H9 (cell line): Measurements from ENCODE around the gene C1QTNF9. TPM values are rescaled to one million over a fixed set of nuclear protein-coding genes. Genes with fewer than 3 reads are reported as not detected.
A peak's percentile ranks its signal among the peaks of the same experiment; 100 is the strongest.

Experiments
- DNase-seq: peaks from one replicate; pipeline ENCODE4 v3.0.0-alpha.2; 2017
- H2AFZ ChIP-seq: one replicate; pipeline ENCODE4 v1.6.1; 2013; ENCODE audit warnings: mild to moderate bottlenecking, low read length, control low read depth, moderate library complexity
- H2AK5ac ChIP-seq: 2 replicates; pipeline ENCODE4 v1.6.1; 2013; ENCODE audit warnings: low read length, control low read depth, mixed read lengths; ENCODE audit not compliant: insufficient read length
- H2BK120ac ChIP-seq: one replicate; pipeline ENCODE4 v1.6.1; 2013; ENCODE audit warnings: low read depth, mild to moderate bottlenecking, low read length, control low read depth, inconsistent platforms; ENCODE audit not compliant: poor library complexity, severe bottlenecking
- H2BK12ac ChIP-seq: 2 replicates; pipeline ENCODE4 v1.6.1; 2013; ENCODE audit warnings: low read length, control low read depth, mixed read lengths, low read depth; ENCODE audit not compliant: insufficient read length
- H2BK15ac ChIP-seq: 2 replicates; pipeline ENCODE4 v1.6.1; 2013; ENCODE audit warnings: low read depth, low read length, control low read depth
- H2BK20ac ChIP-seq: one replicate; pipeline ENCODE4 v1.6.1; 2013; ENCODE audit warnings: low read depth, mild to moderate bottlenecking, low read length, control low read depth, inconsistent platforms; ENCODE audit not compliant: poor library complexity, severe bottlenecking
- H2BK5ac ChIP-seq: 2 replicates; pipeline ENCODE4 v1.6.1; 2013; ENCODE audit warnings: low read length, control low read depth, mixed read lengths; ENCODE audit not compliant: insufficient read length
- H3K14ac ChIP-seq: 2 replicates; pipeline ENCODE4 v1.6.1; 2013; ENCODE audit warnings: low read length, control low read depth; ENCODE audit not compliant: insufficient read depth
- H3K18ac ChIP-seq: 2 replicates; pipeline ENCODE4 v1.6.1; 2013; ENCODE audit warnings: low read depth, mild to moderate bottlenecking, mixed read lengths, low read length, control low read depth; ENCODE audit not compliant: insufficient read length
- H3K23ac ChIP-seq: 2 replicates; pipeline ENCODE4 v1.6.1; 2013; ENCODE audit warnings: low read length, control low read depth, mixed read lengths, low read depth; ENCODE audit not compliant: insufficient read length
- H3K23me2 ChIP-seq: 2 replicates; pipeline ENCODE4 v1.6.1; 2013; ENCODE audit warnings: low read depth, mild to moderate bottlenecking, mixed read lengths, low read length, control low read depth; ENCODE audit not compliant: insufficient read length, poor library complexity, severe bottlenecking
- H3K27ac ChIP-seq: 2 replicates; pipeline ENCODE4 v1.5.1; 2013; ENCODE audit warnings: low read length, control low read depth, mixed read lengths, low read depth; ENCODE audit not compliant: insufficient read length
- H3K27me3 ChIP-seq: 2 replicates; pipeline ENCODE4 v1.6.1; 2013; ENCODE audit warnings: low read length, control low read depth, inconsistent platforms; ENCODE audit not compliant: insufficient read depth
- H3K4ac ChIP-seq: 2 replicates; pipeline ENCODE4 v1.6.1; 2013; ENCODE audit warnings: low read depth, mild to moderate bottlenecking, control low read depth, inconsistent platforms, low read length, moderate library complexity
- H3K4me1 ChIP-seq: 2 replicates; pipeline ENCODE4 v1.6.1; 2013; ENCODE audit warnings: low read length, control low read depth, inconsistent platforms; ENCODE audit not compliant: insufficient read depth
- H3K4me2 ChIP-seq: 2 replicates; pipeline ENCODE4 v1.6.1; 2013; ENCODE audit warnings: low read length, control low read depth, mixed read lengths; ENCODE audit not compliant: insufficient read length, insufficient read depth
- H3K56ac ChIP-seq: 2 replicates; pipeline ENCODE4 v1.6.1; 2013; ENCODE audit warnings: low read depth, mild to moderate bottlenecking, mixed read lengths, low read length, control low read depth; ENCODE audit not compliant: insufficient read length
- H3K79me1 ChIP-seq: 2 replicates; pipeline ENCODE4 v1.6.1; 2013; ENCODE audit warnings: low read depth, mild to moderate bottlenecking, moderate library complexity, low read length, control low read depth, inconsistent platforms; ENCODE audit not compliant: insufficient read depth, poor library complexity, severe bottlenecking
- H3K79me2 ChIP-seq: 2 replicates; pipeline ENCODE4 v1.6.1; 2013; ENCODE audit warnings: low read length, control low read depth, inconsistent platforms; ENCODE audit not compliant: insufficient read depth
- H3K9ac ChIP-seq: 2 replicates; pipeline ENCODE4 v1.6.1; 2013; ENCODE audit warnings: low read length, control low read depth, mixed read lengths; ENCODE audit not compliant: insufficient read length; ENCODE audit errors: extremely low read depth
- H3K9me3 ChIP-seq: one replicate; pipeline ENCODE4 v1.6.1; 2013; ENCODE audit warnings: low read depth, low read length, inconsistent platforms; ENCODE audit not compliant: control insufficient read depth
- H3T11ph ChIP-seq: one replicate; pipeline ENCODE4 v1.6.1; 2013; ENCODE audit warnings: mild to moderate bottlenecking, low read length, control low read depth, inconsistent platforms
- H4K20me1 ChIP-seq: one replicate; pipeline ENCODE4 v1.6.1; 2013; ENCODE audit not compliant: control insufficient read depth, insufficient read length, insufficient read depth
- H4K5ac ChIP-seq: 2 replicates; pipeline ENCODE4 v1.6.1; 2013; ENCODE audit warnings: low read depth, mild to moderate bottlenecking, mixed read lengths, low read length, control low read depth; ENCODE audit not compliant: insufficient read length
- H4K8ac ChIP-seq: replicated peaks from 2 replicates; pipeline ENCODE4 v1.6.1; 2013; ENCODE audit warnings: low read length, control low read depth, mixed read lengths, low read depth; ENCODE audit not compliant: insufficient read length
- H4K91ac ChIP-seq: 2 replicates; pipeline ENCODE4 v1.6.1; 2013; ENCODE audit warnings: low read depth, mild to moderate bottlenecking, moderate library complexity, mixed read lengths, low read length, control low read depth; ENCODE audit not compliant: insufficient read length
- H3K27ac Mint-ChIP-seq, 3 experiments: 2 replicates in 2 of 3; 3 replicates in 1 of 3; pipeline ENCODE4 v1.8.0; 2020 to 2021; ENCODE audit warnings: mixed read lengths in 3 of 3, mild to moderate bottlenecking in 1 of 3, moderate library complexity in 1 of 3
- H3K27me3 Mint-ChIP-seq: 2 replicates; pipeline ENCODE4 v1.8.0; 2021; ENCODE audit warnings: low read depth, mild to moderate bottlenecking, moderate library complexity, mixed read lengths
- H3K36me3 Mint-ChIP-seq, 3 experiments: 2 replicates in 2 of 3; 3 replicates in 1 of 3; pipeline ENCODE4 v1.8.0; 2020 to 2021; ENCODE audit warnings: low read depth in 3 of 3, mixed read lengths in 3 of 3; ENCODE audit not compliant: insufficient read depth in 1 of 3
- H3K4me1 Mint-ChIP-seq, 2 experiments: 2 replicates each; pipeline ENCODE4 v1.8.0; 2020; ENCODE audit warnings: mixed read lengths in 2 of 2
- H3K4me3 Mint-ChIP-seq, 2 experiments: 2 replicates in 1 of 2; 3 replicates in 1 of 2; pipeline ENCODE4 v1.8.0; 2020 to 2021; ENCODE audit warnings: mild to moderate bottlenecking in 2 of 2, mixed read lengths in 2 of 2, moderate library complexity in 1 of 2
- H3K9me3 Mint-ChIP-seq, 2 experiments: 2 replicates in 1 of 2; 3 replicates in 1 of 2; pipeline ENCODE4 v1.8.0; 2020; ENCODE audit warnings: mild to moderate bottlenecking in 2 of 2, mixed read lengths in 2 of 2, moderate library complexity in 1 of 2
- CTCF ChIP-seq: fragments of 200-600 bp; sonication (generic); conservative IDR thresholded peaks from 3 replicates; pipeline ENCODE4 v1.8.0; 2021; ENCODE audit warnings: antibody characterized with exemption, mild to moderate bottlenecking
- WGBS: extraction: QIAGEN DNeasy Blood & Tissue Kit; methylation state at CpG from one replicate; pipeline ENCODE4 v1.1.7; 2013; ENCODE audit warnings: missing lambda C conversion rate, low lambda C conversion rate, mixed read lengths; ENCODE audit not compliant: insufficient read length; ENCODE audit errors: extremely low coverage; 5-methylcytosine and 5-hydroxymethylcytosine counted together
- total RNA-seq: library from RNA; stranded (reverse); gene quantifications from 2 replicates; pipeline ENCODE4 v1.2.1, GENCODE V29; 2021

The C1QTNF9 gene
- total RNA-seq, 1 experiment from 2014 or later, result not detected

- Histone ChIP-seq H3K56ac (no peak overlapping the region), H2BK15ac (no peak overlapping the region), H3K79me1 (no peaks in the 10 kb centered on the region), H2BK20ac (no peak overlapping the region), H2AK5ac (no peak overlapping the region), H4K20me1 (no peaks in the 10 kb centered on the region), H4K91ac (no peak overlapping the region), H3K27ac (no peak overlapping the region), H3K9me3 (no peaks in the 10 kb centered on the region), H2BK120ac (no peak overlapping the region), H3K18ac (no peak overlapping the region), H2BK12ac (no peak overlapping the region), H3K23ac (no peak overlapping the region), H3K4me1 (no peaks in the 10 kb centered on the region), H3K14ac (no peak overlapping the region; the same call in 1 of the 2 replicates), H3T11ph (no peak overlapping the region), H3K27me3 (no peaks in the 10 kb centered on the region), H3K4me2 (no peak overlapping the region), H3K23me2 (no peaks in the 10 kb centered on the region), H3K79me2 (no peaks in the 10 kb centered on the region), H2BK5ac (no peak overlapping the region), H3K4ac (no peak overlapping the region), H3K9ac (no peak overlapping the region), H4K5ac (no peak overlapping the region), H4K8ac (no peak overlapping the region), H2AFZ (no peak overlapping the region)
- Mint-ChIP-seq H3K4me1 (peaks cover 0 to 5% of the 10 kb centered on the region in 2 experiments; a peak in 1 of 4 replicates), H3K9me3 (no peaks in the 10 kb centered on the region), H3K27ac (0 out of 7 replicates have a peak overlapping the region, but pooled peaks of 1 of the 3 experiments have one; percentile 34), H3K4me3 (no peak overlapping the region), H3K36me3 (peaks cover 0 to 2% (median under 1%) of the 10 kb centered on the region in 3 experiments; a peak in 3 of 7 replicates), H3K27me3 (no peaks in the 10 kb centered on the region)
- TF ChIP-seq CTCF, result no peak
- DNase-seq, result no peak
- no CpG with 5 or more reads among the region's 8 CpGs for WGBS
These were observed 29.9 kb upstream of the C1QTNF9 start for GRCh38 chr13:24279327-24280110.
